Astrocyte of the spinal cord (primary cell): ENCODE measurements around the gene CALHM2.
A peak's percentile ranks its signal among the peaks of the same experiment; 100 is the strongest.

Source experiments
- DNase-seq: peaks from one replicate; pipeline ENCODE4 v3.0.0; 2011; ENCODE audit warnings: low read depth, low spot score
- H3K4me3 ChIP-seq: 2 replicates; pipeline ENCODE4 v1.5.1; 2011; ENCODE audit warnings: low read depth, mild to moderate bottlenecking, low read length, moderate library complexity
- in situ Hi-C: cut with HindIII; loops from 2 replicates; pipeline ENCODE4 v1.10.0; 2017; ENCODE audit warnings: low sequenced_read_pairs
- TF ChIP-seq, protein P1 (sequence below): IDR thresholded peaks from 2 replicates; pipeline ENCODE4 v1.5.1; 2012; ENCODE audit warnings: low read depth, mild to moderate bottlenecking, low read length, inconsistent platforms

CALHM2 gene

DNA sequence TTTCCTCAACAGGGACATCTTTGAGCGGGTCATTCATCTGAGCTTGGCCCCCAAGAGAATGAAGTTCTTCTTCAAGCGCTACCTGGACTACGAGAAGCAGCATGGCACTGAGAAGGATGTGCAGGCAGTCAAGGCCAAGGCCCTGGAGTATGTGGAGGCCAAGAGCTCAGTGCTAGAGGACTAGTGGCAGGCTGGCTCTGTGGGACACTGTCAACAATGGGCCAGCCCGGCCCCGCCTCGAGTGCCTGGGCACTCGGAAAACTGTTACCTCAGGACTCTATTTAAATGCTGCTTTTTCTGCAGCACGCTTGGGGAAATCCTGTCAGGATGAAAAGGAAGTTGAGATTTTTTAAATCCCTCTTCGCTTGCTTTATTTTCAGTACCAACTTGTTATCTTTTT is 6.8 kb downstream of the CALHM2 start:
- in situ Hi-C loops, result no loop called here

DNA sequence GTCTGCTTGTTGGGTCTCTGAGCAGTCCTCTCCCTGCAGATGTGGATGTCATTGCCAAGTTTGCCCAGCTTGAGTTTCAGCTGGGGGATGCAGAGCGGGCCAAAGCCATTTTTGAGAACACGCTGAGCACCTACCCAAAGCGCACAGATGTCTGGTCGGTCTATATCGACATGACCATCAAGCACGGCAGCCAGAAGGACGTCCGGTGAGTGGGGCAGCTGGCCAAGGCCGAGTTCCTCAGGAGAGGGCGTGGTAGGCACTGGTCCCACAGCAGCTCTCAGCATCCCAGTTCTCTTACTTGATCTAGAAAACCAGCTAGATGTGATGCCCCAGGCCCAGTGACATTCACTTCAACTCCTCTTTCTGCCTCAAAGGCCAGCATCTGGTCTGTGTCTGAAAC is 7.7 kb downstream of the CALHM2 start:
- no peak for DNase-seq
- TF ChIP-seq, protein P1, sequence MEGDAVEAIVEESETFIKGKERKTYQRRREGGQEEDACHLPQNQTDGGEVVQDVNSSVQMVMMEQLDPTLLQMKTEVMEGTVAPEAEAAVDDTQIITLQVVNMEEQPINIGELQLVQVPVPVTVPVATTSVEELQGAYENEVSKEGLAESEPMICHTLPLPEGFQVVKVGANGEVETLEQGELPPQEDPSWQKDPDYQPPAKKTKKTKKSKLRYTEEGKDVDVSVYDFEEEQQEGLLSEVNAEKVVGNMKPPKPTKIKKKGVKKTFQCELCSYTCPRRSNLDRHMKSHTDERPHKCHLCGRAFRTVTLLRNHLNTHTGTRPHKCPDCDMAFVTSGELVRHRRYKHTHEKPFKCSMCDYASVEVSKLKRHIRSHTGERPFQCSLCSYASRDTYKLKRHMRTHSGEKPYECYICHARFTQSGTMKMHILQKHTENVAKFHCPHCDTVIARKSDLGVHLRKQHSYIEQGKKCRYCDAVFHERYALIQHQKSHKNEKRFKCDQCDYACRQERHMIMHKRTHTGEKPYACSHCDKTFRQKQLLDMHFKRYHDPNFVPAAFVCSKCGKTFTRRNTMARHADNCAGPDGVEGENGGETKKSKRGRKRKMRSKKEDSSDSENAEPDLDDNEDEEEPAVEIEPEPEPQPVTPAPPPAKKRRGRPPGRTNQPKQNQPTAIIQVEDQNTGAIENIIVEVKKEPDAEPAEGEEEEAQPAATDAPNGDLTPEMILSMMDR, result no peak
- in situ Hi-C loops, result no loop called here

More for the DNA sequence above, 6.8 kb downstream of the CALHM2 start:
- TF ChIP-seq, protein P1, result no peak
- no peak for DNase-seq
- H3K4me3 ChIP-seq, result no peak overlapping the region

DNA sequence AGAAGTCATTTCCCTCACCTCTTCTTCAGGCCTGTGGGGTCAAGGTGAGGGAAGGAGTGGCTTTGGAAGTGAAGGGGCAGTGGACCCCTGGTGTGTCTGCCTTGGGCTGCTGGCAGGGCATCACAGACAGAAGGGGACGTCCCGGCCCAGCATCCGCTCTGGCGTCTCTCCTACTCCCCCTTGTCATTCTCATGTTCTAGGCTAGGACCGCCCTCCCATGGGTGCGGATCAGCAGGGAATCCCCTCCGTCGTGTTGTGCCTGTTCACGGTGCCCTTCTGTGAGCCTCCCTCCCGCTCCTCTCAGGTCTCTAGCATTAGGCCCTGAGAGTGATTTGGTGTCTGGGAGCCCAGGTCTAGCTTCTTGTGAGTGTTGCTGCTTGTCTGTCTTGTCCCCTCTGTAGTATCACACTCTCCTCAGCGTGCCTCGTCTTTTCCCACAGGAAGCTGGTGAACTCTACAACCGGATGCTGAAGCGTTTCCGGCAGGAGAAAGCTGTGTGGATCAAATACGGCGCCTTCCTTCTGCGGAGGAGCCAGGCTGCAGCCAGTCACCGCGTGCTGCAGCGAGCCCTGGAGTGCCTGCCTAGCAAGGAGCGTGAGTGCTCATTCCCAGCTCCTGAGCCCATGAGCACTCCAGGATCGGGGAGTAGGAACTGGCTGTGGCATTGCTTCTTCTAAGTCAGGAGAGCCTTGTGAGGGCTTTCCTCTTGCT is 8.5 kb downstream of the CALHM2 start:
- TF ChIP-seq, protein P1, result no peak
- in situ Hi-C loops, result no loop called here
- no peak for DNase-seq
- H3K4me3 ChIP-seq, result no peak overlapping the region

More for the DNA sequence above, 7.7 kb downstream of the CALHM2 start:
- no peak overlapping the region for H3K4me3 ChIP-seq

DNA sequence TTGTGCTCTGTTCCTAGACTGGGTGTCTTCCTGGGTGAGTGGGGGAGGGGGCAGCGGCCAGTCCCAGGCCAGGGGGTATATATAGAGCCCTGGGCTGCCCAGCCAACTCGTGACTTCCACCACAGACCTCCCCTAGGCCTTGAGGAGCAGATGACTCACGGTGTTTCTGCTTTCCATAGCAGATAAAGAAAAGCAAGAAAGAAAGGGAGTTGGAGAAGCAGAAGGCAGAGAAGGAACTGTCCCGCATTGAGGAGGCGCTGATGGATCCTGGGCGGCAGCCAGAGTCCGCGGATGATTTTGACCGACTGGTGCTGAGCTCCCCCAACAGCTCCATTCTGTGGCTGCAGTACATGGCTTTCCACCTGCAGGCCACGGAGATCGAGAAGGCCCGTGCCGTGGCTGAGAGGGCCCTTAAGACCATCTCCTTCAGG is 10.1 kb downstream of the CALHM2 start:
- in situ Hi-C loops, result no loop called here
- H3K4me3 ChIP-seq, result no peak overlapping the region
- TF ChIP-seq, protein P1, result no peak
- peak; percentile 35 for DNase-seq

DNA sequence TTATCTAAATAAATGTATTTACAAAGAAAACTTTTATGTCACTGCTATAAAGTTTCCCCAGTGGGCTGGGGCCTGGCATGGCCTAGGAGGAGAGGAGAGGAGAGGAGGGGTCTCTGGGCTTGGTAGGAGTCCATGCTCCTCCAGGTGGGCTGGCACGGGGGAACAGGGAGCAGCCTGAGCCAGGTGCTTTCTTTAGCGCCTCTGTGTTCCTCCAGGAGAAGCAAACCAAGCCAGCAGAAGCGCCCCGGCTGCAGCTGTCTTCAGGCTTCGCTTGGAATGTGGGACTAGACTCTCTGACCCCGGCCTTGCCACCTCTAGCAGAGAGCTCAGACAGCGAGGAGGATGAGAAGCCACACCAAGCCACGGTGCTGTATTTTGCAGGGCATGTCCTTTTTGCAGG is 10.6 kb downstream of the CALHM2 start:
- TF ChIP-seq, protein P1, result no peak
- no peak for DNase-seq
- in situ Hi-C loops, result no loop called here
- no peak overlapping the region for H3K4me3 ChIP-seq

DNA sequence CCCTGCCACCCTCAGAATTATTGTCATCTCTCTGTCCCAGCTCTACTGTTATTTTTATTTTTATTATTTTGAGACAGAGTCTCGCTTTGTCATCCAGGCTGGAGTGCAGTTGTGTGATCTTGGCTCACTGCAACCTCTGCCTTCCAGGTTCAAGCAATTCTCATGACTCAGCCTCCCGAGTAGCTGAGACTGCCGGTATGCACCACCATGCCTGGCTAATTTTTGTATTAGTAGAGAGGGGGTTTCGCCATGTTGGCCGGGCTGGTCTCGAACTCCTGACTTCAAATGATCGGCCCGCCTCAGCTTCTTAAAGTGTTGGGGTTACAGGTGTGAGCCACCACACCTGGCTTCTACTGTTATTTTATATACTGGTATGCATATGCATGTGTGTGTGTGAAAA is 11.0 kb downstream of the CALHM2 start:
- TF ChIP-seq, protein P1, result no peak
- DNase-seq, result no peak
- in situ Hi-C loops, result no loop called here
- no peak overlapping the region for H3K4me3 ChIP-seq

DNA sequence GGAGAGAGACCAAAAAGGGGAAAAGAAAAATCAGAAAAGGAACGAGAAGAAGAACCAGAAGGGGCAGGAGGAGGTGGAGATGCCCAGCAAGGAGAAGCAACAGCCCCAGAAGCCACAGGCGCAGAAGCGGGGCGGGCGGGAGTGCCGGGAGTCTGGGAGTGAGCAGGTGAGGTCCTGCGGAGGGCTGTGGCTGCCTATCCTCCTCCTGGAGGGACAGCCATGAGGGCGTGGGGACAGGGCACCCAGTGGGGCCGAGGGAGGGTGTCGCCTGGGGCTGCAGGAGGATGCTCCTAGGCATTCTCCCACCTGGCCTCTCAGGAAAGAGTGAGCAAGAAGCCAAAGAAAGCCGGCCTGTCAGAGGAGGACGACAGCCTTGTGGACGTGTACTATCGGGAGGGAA is 11.8 kb downstream of the CALHM2 start:
- TF ChIP-seq, protein P1, result no peak
- no peak for DNase-seq
- in situ Hi-C loops, result no loop called here
- no peak overlapping the region for H3K4me3 ChIP-seq
